DND-41 (cell line): ENCODE results near the gene WDR83.

Experiments used
- CTCF ChIP-seq: IDR thresholded peaks from 2 replicates; pipeline ENCODE4 v1.5.1; 2012; ENCODE audit warnings: borderline replicate concordance, low read length, moderate library complexity, mild to moderate bottlenecking; ENCODE audit not compliant: poor library complexity, severe bottlenecking; ENCODE audit errors: extremely low read depth
- EZH2 ChIP-seq: IDR thresholded peaks from 3 replicates; pipeline ENCODE4 v1.6.1; 2012; ENCODE audit warnings: borderline replicate concordance, low read depth, mild to moderate bottlenecking, moderate library complexity, low read length, inconsistent platforms; ENCODE audit not compliant: severe bottlenecking

DNA sequence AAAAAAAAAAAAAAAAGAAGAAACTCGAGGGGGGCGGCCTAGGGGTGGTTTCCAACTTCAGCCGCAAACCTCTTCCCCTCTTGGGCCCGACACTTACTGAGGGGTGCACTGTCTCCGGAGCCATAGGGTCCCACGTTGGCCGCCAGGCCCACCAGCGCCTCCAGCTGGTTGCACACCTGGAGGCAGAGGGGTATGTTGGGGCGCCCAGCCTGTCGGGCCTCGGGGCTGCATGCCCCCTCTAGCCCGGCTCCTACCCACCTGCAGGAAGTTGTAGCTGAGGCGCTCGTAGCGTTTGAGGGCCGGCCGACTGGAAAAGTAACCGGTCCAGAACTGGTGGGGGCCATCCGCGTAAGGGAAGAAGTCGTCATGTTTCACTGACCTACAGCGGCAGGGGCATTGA, 8.6 kb upstream of the WDR83 start:
- TF ChIP-seq CTCF = no peak
- TF ChIP-seq EZH2 = no peak
